RWPE1 (cell line): ENCODE data around the gene TEX53.
A peak's percentile ranks its signal among the peaks of the same experiment; 100 is the strongest.

ENCODE experiments used
- CTCF ChIA-PET: fragments of 350-600 bp; sonication (Branson Sonifier 250); formaldehyde crosslinking; extraction: SDS; loops from one replicate; lab custom pipeline; 2021; lab: Yijun Ruan, JAX
- POLR2A ChIA-PET: fragments of 400-600 bp; formaldehyde crosslinking; extraction: SDS; loops from one replicate; lab custom pipeline; 2020; ENCODE audit warnings: antibody characterized with exemption; ENCODE audit not compliant: low non-redundant PET; lab: Yijun Ruan, JAX
- DNase-seq: peaks from one replicate; pipeline ENCODE4 v3.0.0; 2012; ENCODE audit warnings: low spot score
- H3K27ac ChIP-seq: fragments of 450-650 bp; 2 replicates; pipeline ENCODE4 v1.5.1; 2017
- TF ChIP-seq, protein P1 (sequence below): fragments of 450-650 bp; conservative IDR thresholded peaks from 2 replicates; pipeline ENCODE4 v1.5.1; 2017; ENCODE audit warnings: low read depth, mild to moderate bottlenecking

TEX53 gene

DNA sequence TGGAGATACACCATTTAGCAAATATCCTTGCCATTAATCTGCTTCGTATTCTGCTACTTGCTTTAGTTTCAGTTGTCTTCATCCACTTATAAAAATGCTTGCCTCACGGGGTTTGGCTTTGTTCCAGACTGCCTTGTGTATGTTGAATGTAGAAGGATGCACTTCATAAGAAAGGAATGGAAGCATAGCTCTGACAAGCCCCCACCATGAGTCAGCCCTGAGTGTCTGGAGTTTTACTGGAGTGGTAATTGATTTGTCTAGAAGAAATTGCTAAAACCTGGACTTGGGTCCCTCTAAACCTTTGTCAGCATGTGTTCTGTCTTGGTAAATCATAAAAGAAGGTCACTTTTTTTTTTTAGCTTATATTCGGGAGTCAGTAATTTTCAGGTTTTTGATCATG, 19.8 kb upstream of the TEX53 start:
- peak; percentile 99 for DNase-seq
- ChIA-PET CTCF (interaction anchor here (0.6 to 2.4 kb wide), 6 partner anchors 16 to 330 kb away, joined by 3 to 11 read pairs (median 4); no protein-coding TSS in a partner anchor), POLR2A (no interaction called here)
- no peak overlapping the region for H3K27ac ChIP-seq
- TF ChIP-seq, protein P1, sequence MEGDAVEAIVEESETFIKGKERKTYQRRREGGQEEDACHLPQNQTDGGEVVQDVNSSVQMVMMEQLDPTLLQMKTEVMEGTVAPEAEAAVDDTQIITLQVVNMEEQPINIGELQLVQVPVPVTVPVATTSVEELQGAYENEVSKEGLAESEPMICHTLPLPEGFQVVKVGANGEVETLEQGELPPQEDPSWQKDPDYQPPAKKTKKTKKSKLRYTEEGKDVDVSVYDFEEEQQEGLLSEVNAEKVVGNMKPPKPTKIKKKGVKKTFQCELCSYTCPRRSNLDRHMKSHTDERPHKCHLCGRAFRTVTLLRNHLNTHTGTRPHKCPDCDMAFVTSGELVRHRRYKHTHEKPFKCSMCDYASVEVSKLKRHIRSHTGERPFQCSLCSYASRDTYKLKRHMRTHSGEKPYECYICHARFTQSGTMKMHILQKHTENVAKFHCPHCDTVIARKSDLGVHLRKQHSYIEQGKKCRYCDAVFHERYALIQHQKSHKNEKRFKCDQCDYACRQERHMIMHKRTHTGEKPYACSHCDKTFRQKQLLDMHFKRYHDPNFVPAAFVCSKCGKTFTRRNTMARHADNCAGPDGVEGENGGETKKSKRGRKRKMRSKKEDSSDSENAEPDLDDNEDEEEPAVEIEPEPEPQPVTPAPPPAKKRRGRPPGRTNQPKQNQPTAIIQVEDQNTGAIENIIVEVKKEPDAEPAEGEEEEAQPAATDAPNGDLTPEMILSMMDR, result no peak

DNA sequence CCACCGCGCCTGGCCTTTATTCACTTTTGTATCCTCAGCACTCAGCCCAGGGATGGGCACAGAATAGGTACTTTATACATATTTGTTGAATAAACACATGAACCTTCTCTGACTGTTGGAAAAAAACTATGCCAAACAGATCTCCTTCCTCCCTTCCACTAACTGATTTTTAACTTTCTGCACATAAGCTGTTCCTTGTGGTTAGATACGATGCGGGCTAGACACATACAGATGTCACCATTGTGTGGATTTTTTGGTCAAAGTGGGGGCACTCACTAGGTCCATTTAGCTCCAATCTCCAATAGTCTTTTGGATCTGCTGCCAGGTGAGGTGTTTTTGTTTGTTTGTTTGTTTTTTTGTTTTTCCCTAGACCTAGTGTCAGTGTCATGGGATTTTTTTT, 19.3 kb upstream of the TEX53 start:
- H3K27ac ChIP-seq, result peak overlapping the region; percentile 70
- CTCF ChIA-PET, result interaction anchor here (0.6 to 2.4 kb wide), 7 partner anchors 15 to 329 kb away, joined by 3 to 11 read pairs (median 4); no protein-coding TSS in a partner anchor
- TF ChIP-seq, protein P1, result no peak
- POLR2A ChIA-PET, result no interaction called here
- no peak for DNase-seq

DNA sequence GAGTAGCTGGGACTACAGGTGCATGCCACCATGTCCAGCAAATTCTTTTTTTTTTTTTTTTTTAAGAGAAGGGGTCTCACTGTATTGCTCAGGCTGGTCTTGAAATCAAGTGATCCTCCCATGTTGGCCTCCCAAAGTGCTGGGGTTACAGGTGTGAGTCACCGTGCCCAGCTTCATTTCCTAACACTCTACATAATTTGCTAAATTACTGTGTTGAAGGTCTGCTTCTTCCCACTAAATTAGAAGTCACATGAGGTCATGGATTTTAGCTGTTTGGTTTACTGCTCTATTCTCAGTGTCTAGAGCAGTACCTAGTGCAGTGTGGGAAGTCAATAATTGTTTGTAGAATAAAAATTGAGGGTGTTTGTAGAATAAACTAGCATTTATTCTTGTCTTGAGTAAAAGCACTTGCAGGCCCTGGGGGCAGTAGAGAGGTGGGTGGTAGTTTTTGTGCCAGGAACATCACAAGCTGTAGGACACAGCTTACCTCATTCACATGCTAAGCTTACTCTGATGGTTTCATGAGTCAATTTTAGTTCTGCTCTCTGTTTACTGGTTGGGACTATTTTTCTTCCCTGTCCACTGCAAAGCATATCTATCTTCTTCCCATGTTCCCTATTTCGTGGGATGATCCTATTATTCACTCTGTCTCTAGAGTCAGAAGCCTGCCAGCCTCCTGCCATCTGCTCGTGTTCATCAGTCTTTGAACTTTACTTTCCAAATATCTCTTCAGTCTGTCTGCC, 17.4 kb upstream of the TEX53 start:
- no peak for DNase-seq
- no peak overlapping the region for H3K27ac ChIP-seq
- ChIA-PET POLR2A (interaction anchor here (0.7 kb wide), 1 partner anchor 15 kb away, joined by 3 read pairs; no protein-coding TSS in a partner anchor), CTCF (interaction anchor here (0.6 to 2.4 kb wide), 6 partner anchors 9 to 340 kb away, joined by 3 to 11 read pairs (median 4); no protein-coding TSS in a partner anchor)
- TF ChIP-seq, protein P1, result no peak

DNA sequence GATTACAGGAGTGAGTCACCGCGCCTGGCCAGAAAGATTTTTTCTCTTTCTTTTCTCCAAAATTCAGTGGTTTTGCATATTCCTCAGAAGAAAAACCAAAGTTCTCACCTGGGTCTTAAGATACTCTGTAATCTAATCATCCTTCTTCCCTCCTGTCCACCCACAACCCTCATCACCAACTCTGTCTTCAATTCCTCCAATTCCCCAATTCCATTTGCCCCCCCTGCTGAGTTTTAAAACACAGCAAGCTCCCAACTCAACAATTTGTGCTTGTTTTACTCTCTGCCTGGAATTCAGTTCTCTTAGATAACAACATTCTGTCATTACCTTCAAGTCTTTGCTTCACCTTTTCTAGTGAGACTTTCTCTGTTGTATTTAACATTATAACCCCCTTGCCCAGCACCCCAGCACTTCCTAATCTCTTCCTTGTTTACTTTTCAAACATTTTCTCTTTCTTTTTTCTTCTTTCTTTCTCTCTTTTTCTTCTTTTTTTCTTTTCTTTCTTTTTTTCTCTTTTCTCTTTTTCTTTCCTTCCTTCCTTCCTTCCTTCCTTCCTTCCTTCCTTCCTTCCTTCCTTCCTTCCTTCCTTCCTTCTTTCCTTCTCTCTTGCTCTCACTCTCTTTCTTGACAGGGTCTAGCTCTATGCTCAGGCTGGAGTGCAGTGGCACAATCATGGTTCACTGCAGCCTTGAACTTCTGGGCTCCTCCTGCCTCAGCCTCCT, 16.6 kb upstream of the TEX53 start:
- no peak for DNase-seq
- TF ChIP-seq, protein P1, result no peak
- H3K27ac ChIP-seq, result no peak overlapping the region
- POLR2A ChIA-PET, result interaction anchor here (0.7 kb wide), 1 partner anchor 14 kb away, joined by 3 read pairs; no protein-coding TSS in a partner anchor
- CTCF ChIA-PET, result interaction anchor here (0.5 to 1.5 kb wide), 7 partner anchors 8 to 387 kb away, joined by 3 to 5 read pairs (median 4); no protein-coding TSS in a partner anchor

DNA sequence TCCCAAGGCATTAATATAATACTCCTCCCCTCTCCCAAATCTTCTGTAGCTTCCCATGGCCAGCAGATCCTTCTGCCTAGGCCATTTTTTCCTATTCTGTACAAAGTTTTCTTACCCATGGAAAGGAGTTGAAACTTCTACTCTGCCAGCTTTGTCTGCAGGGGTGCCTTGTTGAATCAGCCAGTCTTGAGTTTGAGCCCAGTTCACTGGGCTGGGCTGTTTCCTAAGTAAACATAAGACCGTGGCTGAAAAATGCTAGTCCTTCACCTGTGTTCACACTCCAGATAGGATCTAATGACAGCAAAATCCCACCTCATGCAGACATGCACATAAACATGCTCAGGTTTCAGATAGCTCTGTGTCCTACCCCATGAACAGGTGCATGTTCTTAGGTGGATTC, 14.0 kb upstream of the TEX53 start:
- no peak overlapping the region for H3K27ac ChIP-seq
- CTCF ChIA-PET, result interaction anchor here (0.7 to 1.1 kb wide), 2 partner anchors 18 to 237 kb away, joined by 3 to 4 read pairs; no protein-coding TSS in a partner anchor
- TF ChIP-seq, protein P1, result no peak
- POLR2A ChIA-PET, result no interaction called here
- no peak for DNase-seq

DNA sequence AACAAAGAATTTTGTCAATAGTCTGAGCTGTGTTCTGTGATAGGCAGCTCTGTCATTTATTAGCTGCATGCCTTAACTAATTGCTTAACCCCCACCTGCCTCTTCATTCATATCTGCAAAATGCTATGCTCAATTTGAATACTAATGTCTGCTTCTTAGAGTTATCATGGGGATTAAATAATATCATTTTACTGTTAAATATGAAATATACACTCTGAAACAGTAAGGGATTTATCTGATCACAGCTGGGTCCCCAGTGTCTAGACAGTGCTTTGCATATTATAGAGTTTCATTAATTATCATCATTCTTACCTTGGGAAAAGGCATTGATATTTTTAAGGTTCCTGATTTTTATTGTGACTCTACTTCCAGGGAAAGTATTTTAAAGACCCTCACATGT, 12.4 kb upstream of the TEX53 start:
- H3K27ac ChIP-seq, result no peak overlapping the region
- ChIA-PET POLR2A (no interaction called here), CTCF (no interaction called here)
- TF ChIP-seq, protein P1, result no peak
- no peak for DNase-seq
